Daoy (cell line): Measurements from ENCODE around the gene PLEKHA5. TPM values are rescaled to one million over a fixed set of nuclear protein-coding genes. Genes with fewer than 3 reads are reported as not detected.

Experiments used
- DNase-seq: peaks from one replicate; pipeline ENCODE4 v3.0.0-alpha.2; 2015; ENCODE audit warnings: low read depth
- total RNA-seq: library from RNA; depleted of rRNA; stranded (reverse); fragments of >200 nt; shearing (Covaris generic); gene quantifications from 2 replicates; pipeline ENCODE4 v1.2.3, GENCODE V29; 2014

Gene PLEKHA5
- total RNA-seq, 1 experiment from 2014 or later: 15.3 TPM

DNA sequence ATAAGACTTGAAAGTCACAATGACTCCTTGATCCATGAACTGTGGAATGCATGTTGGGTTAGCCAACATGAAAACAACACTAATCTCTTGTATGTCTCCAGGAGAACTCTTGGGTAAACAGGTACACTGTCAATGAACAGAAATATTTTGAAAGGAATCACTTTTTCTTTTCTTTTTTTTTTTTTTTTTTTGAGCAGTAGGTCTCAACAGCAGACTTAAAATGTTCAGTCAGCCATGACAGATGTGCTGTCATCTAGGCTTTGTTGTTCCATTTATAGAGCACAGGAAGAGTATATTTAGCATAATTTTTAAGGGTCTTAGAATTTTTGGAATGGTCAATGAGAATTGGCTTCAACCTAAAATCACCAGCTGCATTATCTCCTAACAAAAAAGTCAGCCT lies 2.3 kb upstream of the PLEKHA5 start:
- no peak for DNase-seq

DNA sequence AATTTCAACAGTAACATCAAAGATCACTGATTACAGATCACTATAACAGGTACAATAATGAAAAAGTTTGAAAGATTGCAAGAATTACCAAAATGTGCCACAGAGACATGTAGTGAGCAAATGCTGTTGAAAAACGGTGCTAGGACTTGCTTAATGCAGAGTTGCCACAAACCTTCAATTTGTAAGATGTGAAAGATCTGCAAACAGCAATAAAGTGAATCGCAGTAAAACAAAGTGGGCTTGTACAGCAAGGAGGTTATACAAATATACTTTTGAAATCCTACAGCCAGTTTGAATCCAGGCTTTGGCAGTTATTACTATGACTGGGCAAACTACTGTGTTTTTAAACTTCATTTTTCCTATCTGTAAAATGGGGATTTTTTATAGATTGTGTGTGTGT lies 1.0 kb upstream of the PLEKHA5 start:
- DNase-seq: no peak

DNA sequence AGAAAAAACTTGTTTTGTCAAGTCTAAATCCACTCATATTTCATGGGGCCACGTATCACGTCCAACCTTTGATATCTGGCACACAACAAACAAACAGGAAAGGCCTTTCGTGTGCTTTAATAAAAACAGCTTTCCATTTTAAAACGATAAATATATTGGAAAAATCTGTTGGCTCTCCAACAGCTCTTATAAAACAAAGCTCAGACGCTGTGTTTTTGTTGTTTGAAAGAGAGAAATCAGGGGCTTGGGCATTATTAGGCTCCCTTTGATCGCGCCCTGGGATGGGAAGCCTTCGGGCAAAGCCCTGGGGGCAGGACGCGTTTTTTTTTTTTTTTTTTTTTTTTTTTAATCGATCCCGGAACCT lies 429 bp upstream of the PLEKHA5 start:
- no peak for DNase-seq

DNA sequence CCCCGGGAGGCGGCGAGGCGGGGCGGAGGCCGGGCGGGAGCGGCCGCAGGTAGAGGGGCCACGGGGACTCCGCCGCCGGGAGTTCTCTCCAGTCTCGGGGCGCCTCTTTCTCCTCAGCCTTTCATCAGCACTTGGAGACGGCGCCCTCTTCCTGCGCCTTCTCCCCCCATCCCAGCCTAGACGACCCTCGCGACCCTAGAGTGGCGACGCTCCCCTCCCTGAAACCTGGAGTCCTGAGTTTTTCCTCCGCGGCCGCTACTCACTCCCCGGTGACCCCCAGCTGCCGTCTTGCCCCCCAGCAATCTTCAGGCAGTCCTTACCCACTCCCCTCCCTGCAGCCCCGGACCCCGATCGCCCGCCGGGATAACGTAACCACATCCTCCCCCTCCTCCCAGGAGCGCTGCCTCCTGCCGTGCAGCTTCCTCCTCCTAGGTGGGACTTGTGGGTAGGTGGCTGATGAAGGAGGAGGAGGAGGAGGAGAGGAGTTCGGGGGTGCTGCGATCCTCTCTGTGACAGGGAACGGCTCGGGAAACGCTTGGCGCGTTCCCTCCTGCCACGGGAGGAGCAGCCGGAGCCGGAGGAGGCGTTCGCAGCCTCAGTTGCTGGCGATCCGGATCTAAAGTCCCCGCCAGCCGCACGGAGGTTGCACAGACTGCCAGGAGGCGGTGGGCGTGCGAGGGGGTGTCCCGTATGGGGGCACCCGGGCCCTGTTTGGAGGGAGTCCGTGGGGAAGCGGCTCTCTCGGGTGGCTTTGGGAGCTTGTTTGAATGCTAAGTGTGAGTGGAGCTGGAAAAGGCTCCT lies 891 bp downstream of the PLEKHA5 start:
- peak; percentile 60 for DNase-seq

DNA sequence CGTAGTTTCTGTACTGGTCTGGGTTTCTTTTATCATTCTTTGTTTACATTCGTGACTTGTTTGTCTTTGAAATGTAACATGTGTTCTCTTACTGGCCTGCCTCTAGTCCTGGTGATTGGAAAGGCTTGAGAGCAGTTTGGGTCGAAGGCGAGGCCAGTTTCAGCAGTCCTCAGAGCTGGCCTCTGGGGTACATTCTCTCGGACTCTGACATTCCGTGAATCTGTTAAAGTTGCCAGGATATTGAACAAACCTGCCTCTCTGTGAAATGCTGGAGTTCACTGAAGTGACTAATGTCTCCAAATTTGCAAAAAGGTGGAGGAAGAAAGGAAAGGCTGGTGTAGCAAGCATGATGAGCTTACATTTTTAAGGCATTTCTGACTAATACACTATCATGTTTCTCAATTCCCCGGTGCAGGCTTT lies 1.5 kb downstream of the PLEKHA5 start:
- DNase-seq: peak; percentile 38

DNA sequence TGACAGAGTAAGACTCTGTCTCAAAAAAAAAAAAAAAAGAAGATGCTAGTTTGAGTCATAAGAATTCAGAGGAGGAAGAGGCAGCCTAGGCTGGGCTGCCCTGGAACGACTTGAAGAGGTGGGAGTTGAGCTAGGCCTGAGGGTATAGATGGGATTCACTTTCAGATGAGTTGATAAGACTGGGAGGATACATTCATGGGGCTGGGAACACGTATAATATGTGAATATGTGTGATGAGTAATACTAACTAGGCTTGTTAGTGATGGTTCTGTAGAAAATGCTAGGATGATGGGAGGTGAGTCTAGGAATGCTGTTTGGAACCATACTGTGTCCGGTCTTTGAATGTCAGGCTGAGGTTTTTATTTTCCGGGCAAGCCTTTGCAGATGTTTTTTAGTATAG lies 9.0 kb downstream of the PLEKHA5 start:
- peak; percentile 31 for DNase-seq

DNA sequence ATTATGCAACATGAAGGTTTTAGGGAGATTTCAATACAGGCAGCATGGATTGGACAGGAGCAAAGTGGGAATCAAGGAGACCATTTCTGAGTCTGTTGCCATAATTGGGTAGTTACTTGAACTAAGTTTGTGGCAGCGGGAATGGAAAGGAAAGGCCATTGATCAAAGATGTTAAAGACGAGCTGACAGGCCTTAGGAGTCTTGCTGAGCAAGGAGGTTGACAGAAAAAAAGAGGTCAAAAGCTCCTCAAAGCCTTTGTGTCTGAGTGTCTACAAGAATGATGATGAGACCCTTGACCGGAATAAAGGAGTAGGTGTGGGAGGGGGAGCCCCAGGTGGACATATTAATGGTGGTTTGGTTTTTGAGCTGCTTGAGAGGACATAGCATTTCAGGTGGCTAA lies 9.4 kb downstream of the PLEKHA5 start:
- no peak for DNase-seq

DNA sequence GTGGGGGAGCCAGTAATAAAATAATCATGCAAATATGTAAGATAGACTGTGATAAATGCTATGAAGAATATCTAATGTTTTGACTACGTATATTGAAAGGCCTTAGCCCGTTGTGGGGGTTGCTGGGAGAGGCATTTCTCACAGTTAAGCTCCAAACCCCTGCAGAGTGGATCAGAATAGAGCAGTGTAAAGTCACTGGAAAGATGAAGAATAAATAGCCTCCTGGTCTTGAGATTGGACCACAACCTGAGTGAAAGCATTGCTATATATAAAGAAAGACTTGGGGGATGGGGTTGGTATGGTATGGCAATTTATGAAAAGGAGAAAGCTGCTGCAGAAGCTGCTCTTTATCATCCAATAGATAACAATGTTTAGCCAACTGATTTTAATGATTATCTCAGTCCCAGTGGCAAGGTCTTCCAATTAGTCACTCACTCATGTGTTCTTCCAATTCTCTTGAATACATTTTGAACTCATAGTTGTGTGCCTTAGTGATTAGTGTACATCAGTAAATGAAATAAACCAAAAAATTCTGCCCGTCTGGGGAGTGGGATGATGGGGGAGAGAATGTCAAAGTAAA lies 10.2 kb downstream of the PLEKHA5 start:
- no peak for DNase-seq

DNA sequence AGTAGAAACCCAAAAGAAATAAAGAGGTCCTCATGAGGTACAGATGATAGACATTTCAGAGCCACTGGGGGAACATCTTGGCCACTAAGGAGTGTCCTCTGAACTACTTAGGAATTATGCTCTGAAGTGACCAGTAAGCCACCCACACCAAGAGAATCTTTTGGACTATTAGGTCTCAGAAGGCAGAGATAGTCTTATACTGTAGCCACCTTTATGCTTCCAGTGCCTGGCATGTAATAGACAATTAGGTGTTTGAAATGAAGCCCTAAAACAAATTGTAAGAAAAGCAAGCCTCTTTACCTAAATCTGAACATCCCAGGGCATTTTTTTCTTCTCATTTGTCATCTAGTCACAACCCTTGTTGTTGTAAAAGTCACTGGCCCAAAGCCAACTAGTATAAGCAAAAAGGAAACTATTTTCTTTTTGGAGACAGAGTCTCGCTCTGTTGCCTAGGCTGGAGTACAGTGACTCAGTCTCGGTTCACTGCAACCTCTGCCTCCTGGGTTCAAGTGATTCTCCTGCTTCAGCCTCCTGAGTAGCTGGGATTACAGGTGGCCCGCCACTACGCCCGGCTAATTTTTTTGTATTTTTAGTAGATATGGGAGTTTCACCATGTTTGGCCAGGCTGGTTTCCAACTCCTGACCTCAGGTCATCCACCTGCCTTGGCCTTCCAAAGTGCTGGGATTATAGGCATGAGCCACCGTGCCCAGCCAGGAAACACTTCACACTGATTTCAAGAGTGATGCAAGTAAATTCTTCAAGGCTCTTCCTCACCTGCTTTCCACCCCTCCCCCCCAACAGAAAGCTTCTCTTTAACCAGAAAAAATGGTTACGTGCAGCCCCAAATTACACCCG lies 11.1 kb downstream of the PLEKHA5 start:
- no peak for DNase-seq

DNA sequence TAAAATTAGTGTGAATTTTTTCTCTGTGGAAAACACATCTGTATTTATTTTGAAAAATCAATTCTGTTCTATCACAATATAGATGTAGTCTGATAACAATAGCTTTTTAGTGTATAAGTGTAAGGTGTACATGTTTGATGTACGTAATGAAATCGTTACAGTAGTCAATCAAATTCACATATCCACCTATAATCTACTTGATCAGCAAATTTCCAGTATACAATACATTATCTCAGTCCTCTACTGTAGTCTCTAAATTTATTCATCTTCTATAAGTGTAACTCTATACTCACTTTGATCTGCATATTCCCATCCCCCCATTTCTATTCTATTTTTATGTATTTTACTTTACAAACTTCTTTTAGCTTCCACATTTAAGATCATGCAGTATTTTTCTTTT lies 13.0 kb downstream of the PLEKHA5 start:
- no peak for DNase-seq

DNA sequence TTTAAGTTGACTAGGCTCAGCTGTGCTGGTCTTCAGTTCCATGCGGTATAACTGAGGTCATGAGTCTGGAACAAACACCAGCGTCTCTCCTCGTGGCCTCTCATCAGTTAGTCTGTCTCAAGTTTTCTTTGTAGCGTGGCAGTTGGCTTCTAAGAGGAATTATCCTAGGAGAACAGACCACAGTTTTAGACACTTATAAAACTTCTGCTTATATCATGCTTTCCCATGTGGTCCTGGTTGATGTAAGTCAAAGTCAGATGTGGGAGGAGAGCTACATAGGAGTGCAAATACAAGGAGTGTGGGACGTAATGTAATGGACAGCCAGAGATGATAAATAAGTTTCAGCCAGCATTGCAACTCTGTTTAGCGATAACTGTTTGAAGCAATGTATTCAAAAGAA lies 14.8 kb downstream of the PLEKHA5 start:
- no peak for DNase-seq

DNA sequence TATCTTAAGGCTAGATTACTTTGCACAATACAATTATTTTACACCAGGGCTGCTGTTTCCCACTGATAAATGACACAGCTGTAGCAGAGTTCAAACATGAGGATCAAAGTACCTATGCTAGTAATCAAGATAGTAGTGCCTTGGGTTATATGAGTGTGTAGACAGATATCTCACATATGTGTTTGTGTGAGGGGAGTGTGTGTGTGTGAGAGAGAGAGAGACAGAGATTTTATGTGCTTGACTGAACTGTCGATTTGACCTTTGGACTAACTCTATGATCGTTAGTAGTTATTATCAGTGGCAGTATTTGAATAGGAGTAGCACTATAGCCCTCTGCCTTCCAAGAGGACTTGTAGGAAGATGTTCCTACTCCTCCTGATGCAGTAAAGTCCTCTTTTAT lies 15.5 kb downstream of the PLEKHA5 start:
- DNase-seq: no peak

DNA sequence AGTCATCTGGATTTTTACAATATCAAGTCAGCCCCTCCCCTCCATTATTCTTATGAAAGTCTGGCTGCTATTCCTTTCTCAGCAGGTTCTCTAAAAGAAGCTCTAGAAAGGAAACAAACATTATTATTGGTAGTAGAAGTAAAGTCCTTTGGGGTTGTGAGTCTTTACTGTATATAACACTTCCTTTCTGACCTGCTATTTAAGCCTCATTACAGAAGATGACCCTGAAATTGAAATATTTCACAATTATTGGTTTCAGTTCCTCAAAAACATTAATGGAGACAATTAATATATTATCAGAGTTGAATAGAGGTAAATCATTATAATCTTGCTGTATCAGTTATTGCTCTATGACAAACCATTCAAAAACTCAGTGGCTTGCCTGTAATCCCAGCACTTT lies 19.3 kb downstream of the PLEKHA5 start:
- DNase-seq: no peak

DNA sequence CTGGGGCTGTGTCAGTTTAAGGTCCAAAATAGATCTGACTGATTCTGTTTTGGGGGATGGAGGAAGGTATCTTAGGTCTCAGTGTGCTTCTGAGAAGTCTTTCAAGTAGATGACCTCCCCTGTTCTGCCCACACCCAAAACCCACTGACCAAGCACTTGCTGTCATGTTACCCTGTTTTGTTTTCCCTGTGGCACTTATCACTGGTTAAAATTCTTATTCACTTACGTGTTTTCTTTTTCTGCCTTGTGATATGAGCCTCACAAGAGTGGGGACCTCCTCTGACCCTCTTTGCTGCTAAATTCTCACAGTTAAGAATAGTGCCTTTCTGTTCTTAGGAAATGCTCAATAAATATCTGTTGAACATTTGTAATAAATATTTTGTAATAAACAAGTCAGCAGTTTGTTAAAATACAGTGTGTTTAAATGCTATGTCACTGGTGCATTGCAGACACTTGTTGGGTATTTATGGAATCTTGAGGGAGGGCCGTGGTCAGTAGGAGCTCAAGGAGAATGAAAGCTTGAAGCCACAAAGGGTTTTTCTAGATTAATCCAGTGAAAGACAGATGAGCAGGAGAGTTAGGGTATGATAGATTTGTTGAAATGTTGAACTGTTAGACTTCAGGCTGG lies 20.9 kb downstream of the PLEKHA5 start:
- DNase-seq: peak; percentile 4

DNA sequence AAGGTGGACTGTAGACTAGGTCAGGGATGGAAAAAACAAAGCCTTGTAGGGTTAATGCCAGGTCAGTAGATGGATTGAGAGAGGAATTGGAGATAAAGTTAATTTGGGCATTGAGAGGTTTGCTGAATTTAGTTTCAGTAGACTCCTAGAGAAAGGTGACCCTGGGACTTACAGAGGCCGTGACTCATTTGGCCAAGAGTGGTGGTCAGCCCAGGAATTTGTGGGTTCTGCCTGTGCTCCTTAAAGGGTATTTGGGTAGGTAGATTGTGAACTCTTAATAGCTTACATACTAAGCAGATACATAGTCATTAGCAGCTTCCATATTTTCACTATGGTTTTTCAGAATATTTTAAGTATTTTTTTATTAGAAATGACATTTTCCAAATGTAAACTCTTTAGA lies 21.8 kb downstream of the PLEKHA5 start:
- peak; percentile 11 for DNase-seq

DNA sequence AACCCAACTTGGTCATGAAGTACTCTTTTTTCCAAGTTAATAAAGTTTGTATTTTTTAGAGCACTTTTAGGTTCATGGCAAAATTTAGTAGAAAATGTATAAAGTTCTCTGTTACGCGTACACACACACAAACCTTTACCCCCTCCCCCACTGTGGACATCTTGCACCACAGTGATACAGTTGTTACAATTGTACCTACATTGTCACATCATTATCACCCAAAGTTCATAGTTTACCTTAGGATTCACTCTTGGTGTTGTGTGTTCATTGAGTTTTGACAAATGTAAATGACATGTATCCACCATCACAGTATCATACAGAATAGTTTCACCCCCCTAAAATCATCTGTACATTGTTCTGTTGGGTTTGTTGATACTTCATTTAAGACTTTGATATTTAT lies 23.9 kb downstream of the PLEKHA5 start:
- no peak for DNase-seq

DNA sequence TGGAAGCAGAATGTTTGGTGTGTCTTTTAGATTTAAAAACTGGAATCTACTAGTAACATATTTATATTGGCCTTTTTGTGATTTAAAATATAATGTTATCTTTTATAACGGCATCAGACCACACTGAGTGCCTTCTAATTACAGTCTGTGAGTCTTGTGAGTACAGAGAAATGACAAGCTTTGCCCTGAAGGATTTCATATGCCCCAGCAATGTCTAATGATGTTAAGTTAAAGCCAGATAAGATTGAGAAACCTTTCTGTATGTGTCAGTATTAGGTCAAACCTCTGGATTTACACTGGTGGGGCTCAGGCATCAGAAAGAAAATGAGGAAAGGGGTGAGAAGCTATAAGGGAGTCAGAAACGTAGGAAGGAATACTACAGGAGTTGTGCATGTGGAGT lies 25.2 kb downstream of the PLEKHA5 start:
- DNase-seq: no peak

DNA sequence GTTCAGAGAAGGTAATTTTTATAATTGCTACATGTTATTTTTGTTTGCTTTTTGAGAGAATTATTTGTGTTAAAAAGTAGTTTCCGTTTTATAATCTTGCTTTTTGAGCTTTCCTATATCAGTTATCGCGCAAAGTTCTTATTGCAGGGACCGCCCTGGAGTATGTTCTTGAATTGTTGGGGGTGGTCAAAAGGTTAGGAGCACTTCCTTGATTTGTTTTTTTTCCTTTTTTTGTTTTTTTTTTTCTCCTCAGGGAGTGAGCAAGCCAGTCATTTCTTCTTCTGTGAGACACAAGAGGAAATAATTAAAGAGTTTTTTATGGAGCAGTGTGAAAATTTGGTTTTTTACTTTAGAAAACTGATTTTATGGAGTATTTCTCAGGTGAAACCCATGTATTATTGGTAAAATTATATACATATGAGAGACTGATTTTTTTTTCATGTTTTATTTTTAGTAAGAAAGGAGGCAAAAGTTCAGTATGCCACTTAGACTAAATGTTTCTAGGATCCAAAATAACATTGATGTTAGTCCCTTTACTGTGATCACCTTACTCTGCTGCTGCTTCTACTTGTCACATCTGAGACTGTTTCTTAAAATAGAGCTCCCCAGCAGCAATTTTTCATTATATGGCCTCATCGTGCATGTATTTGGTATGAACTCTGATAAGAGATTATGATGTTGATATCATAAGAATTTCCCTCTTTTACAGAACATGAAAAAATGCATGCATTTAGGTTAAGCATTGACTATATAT lies 26.6 kb downstream of the PLEKHA5 start:
- no peak for DNase-seq

DNA sequence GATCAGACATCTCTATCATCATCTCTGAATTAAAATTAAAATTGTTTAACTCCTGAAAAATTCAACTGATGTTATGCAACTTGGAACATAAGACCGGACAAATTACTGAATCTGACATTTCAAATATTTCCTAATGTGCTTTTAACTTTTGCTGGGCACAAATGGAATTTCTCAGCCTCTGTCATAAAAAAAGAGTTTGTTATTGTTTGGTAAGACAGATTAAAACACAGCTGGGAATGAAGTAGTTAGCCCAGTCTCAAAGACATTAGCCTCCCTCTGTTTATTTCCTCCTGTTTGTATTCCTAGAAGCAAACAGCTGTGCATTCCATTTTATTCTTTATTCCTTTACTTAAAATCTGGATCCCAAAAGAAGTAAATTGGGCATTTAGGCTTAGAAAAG lies 29.4 kb downstream of the PLEKHA5 start:
- no peak for DNase-seq

DNA sequence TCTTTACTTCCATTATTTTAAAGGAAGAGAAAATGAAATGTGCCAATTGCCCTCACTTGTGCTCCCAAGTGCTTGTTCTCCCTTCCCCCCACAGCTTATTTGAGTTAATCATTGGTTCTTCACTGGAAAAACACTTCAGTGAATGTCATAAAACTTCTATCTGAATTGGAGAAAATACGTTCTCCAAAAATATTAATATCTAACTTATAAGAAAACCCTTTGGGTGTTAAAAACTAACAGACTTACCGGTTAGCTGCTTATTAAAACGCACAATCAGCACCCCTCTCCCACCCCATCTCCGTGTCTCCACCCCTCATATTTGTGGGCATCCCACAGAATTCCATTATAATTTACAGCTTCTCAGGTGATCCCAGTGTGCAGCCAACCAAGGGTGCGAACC lies 31.7 kb downstream of the PLEKHA5 start:
- no peak for DNase-seq

DNA sequence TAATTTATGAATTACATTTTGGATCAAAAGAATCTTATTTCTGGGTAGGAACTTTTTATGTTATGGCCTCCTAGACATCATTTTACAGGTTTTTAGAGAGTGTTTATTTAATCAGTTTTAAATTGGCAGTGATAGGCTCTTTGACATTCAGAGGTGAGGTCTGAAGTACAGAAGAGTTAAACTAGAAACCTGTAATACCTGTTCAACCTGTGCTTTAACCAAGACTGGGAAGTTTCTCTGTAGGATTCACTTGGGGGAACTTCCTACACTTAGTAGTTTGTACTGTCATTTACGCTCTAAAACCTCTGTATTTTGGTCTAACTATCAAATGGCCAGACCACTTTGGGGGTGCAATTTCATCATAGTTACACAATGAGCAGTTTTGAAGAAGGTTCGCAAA lies 35.9 kb downstream of the PLEKHA5 start:
- no peak for DNase-seq

DNA sequence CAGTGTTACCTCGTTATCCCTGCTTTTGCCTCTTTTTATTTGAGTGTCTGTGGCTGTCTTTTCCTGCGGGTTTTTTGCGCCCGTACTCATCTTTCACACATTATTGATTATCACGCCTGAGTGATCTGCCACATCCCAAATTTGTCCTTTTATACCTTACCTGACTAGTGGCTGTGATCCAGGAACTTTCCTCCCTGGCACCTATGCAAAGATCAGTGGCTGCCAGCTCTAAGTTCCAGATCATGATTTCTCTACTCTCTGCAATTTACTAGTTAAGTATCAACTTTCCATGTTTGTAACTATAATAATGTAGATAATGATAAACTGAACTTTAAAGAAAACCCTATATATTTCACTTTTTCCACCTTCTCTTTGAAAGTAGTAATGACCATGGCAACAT lies 36.9 kb downstream of the PLEKHA5 start:
- no peak for DNase-seq
